ENCODE measurements around the gene TELO2.
A peak's percentile ranks its signal among the peaks of the same experiment; 100 is the strongest.

TELO2 gene

GRCh38 chr16:1492923-1493745 is at the start of gene TELO2:
Gene TELO2, plus strand, starts transcription at chr16:1493360. Its CDS starts 922 bp downstream, at chr16:1494282.
- TF ChIP-seq, protein P1, sequence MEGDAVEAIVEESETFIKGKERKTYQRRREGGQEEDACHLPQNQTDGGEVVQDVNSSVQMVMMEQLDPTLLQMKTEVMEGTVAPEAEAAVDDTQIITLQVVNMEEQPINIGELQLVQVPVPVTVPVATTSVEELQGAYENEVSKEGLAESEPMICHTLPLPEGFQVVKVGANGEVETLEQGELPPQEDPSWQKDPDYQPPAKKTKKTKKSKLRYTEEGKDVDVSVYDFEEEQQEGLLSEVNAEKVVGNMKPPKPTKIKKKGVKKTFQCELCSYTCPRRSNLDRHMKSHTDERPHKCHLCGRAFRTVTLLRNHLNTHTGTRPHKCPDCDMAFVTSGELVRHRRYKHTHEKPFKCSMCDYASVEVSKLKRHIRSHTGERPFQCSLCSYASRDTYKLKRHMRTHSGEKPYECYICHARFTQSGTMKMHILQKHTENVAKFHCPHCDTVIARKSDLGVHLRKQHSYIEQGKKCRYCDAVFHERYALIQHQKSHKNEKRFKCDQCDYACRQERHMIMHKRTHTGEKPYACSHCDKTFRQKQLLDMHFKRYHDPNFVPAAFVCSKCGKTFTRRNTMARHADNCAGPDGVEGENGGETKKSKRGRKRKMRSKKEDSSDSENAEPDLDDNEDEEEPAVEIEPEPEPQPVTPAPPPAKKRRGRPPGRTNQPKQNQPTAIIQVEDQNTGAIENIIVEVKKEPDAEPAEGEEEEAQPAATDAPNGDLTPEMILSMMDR (IDR thresholded peaks at IDR 0.05; ENCODE audit: insufficient read depth, missing control alignments): no peak
- FAIRE-seq (no peak), DNase-seq (ENCODE audit: insufficient read length, low spot score) (peak; percentile 86)

GRCh38 chr16:1443403-1443973 is 49.7 kb upstream of the TELO2 start:
- FAIRE-seq: no peak

GRCh38 chr16:1443980-1444729 is 49.0 kb upstream of the TELO2 start, which contains the start of gene CCDC154:
Gene CCDC154, minus strand, starts transcription at chr16:1444556. Its CDS starts 234 bp downstream, at chr16:1444322.
- DNase-seq (ENCODE audit: insufficient read length, low spot score): no peak
- TF ChIP-seq, protein P1 (IDR thresholded peaks at IDR 0.05; ENCODE audit: insufficient read depth, missing control alignments): no peak
- no peak for FAIRE-seq

More at GRCh38 chr16:1443403-1443973, 49.7 kb upstream of the TELO2 start:
- TF ChIP-seq, protein P1 (IDR thresholded peaks at IDR 0.05; ENCODE audit: insufficient read depth, missing control alignments): no peak
- DNase-seq (ENCODE audit: insufficient read length, low spot score): no peak

- TF ChIP-seq, protein P1 (IDR thresholded peaks at IDR 0.05; ENCODE audit: insufficient read depth, missing control alignments): no peak
- no peak for FAIRE-seq
- DNase-seq (ENCODE audit: insufficient read length, low spot score): no peak
These were observed 48.2 kb upstream of the TELO2 start for GRCh38 chr16:1444730-1445517.

DNA sequence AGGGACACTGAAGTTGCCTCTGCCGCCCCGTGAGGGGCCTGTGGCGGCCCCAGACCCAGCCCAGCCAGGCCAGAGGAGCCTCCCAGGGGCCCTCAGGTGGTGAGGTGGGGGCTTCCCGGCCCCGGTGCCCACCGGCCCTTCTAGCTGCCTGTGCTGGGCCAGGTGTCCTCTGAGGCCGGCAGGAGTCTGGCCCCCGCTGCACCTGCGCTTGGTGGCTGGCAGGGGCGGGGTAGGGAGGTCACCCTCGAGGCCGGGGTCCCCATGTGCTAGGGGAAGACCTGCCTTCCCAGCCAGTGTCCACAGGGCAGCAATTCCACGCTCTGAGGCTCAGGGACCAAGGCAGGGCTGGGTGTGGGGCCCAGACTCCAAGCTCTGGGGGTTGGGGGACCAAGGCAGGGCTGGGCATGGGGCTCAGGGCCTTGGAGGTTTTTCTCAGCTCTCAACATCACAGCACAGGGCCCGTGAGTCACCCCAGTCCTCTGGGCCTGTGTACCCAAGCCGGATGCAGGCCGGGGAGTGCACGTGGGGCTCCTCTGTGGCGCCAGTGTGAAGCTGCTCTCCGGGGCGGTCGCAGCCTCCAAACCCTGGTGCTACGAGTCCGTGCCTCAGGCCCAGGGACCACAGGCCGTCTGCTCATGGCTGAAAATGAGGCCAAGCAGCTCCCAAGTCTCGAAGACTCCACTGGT is 47.5 kb upstream of the TELO2 start:
- DNase-seq (ENCODE audit: insufficient read length, low spot score) (no peak), FAIRE-seq (no peak)
- TF ChIP-seq, protein P1 (IDR thresholded peaks at IDR 0.05; ENCODE audit: insufficient read depth, missing control alignments): no peak
